Activated CD4-positive, CD25-positive, alpha-beta regulatory T cell treated with anti-CD3 and anti-CD28 coated beads, Interleukin-2, amount 50 U/mL, for 72 hours (primary cell): ENCODE results near the gene CYP4F8.
"Not testable (repeated sequence)": the region's sequence is repeated elsewhere in the genome, so short reads cannot be mapped to it uniquely, and the experiment has no call there.

Experiments used
- DNase-seq: peaks from one replicate; pipeline ENCODE4 v3.0.0; 2021

Gene CYP4F8

GRCh38 chr19:15644816-15645215 is 29.8 kb downstream of the CYP4F8 start:
- no peak for DNase-seq

GRCh38 chr19:15649526-15649925 is 34.5 kb downstream of the CYP4F8 start:
- no peak for DNase-seq

- not testable (repeated sequence) for DNase-seq
Observed at GRCh38 chr19:15650123-15650522, 35.1 kb downstream of the CYP4F8 start.

GRCh38 chr19:15651791-15652190 is 36.8 kb downstream of the CYP4F8 start:
- no peak for DNase-seq

GRCh38 chr19:15652559-15653278 is 37.7 kb downstream of the CYP4F8 start:
- no peak for DNase-seq

- DNase-seq, result no peak
Observed at GRCh38 chr19:15656467-15656866, 41.4 kb downstream of the CYP4F8 start.

- no peak for DNase-seq
Observed at GRCh38 chr19:15663247-15663646, 48.2 kb downstream of the CYP4F8 start.

GRCh38 chr19:15666186-15666585 is 51.2 kb downstream of the CYP4F8 start:
- no peak for DNase-seq

GRCh38 chr19:15666883-15667282 is 51.9 kb downstream of the CYP4F8 start:
- no peak for DNase-seq

- no peak for DNase-seq
Observed at GRCh38 chr19:15669440-15669839, 54.4 kb downstream of the CYP4F8 start.

GRCh38 chr19:15669891-15670290 is 54.9 kb downstream of the CYP4F8 start:
- DNase-seq, result no peak

GRCh38 chr19:15671237-15671821 is 56.3 kb downstream of the CYP4F8 start:
- DNase-seq, result no peak

- no peak for DNase-seq
Observed at GRCh38 chr19:15671891-15672579, 57.0 kb downstream of the CYP4F8 start.

- no peak for DNase-seq
Observed at GRCh38 chr19:15672580-15673175, 57.7 kb downstream of the CYP4F8 start, which contains the start of gene CYP4F12. Gene CYP4F12 (plus strand): TSS chr19:15673087. CDS start chr19:15673530, 443 bp downstream.

- DNase-seq, result no peak
Observed at GRCh38 chr19:15673176-15673654, 58.2 kb downstream of the CYP4F8 start.

- DNase-seq, result no peak
Observed at GRCh38 chr19:15675560-15675959, 60.5 kb downstream of the CYP4F8 start.

- DNase-seq, result no peak
Observed at GRCh38 chr19:15679089-15679488, 64.1 kb downstream of the CYP4F8 start.

- DNase-seq, result not testable (repeated sequence)
Observed at GRCh38 chr19:15679865-15680264, 64.8 kb downstream of the CYP4F8 start.
